Epithelial cell of proximal tubule (primary cell): ENCODE results near the gene NOS1AP. TPM values are rescaled to one million over a fixed set of nuclear protein-coding genes. Genes with fewer than 3 reads are reported as not detected.
A peak's percentile ranks its signal among the peaks of the same experiment; 100 is the strongest.

Experiments used
- DNase-seq: peaks from one replicate; pipeline ENCODE4 v3.0.0-alpha.2; 2011; ENCODE audit warnings: low read depth
- H3K4me3 ChIP-seq: 2 replicates; pipeline ENCODE4 v1.5.1; 2011; ENCODE audit warnings: low read depth, mild to moderate bottlenecking, low read length
- total RNA-seq: library from RNA; depleted of rRNA; stranded (reverse); fragments of >200 nt; gene quantifications from 2 replicates; pipeline ENCODE4 v1.2.3, GENCODE V29; 2015
- TF ChIP-seq, protein P1 (sequence below): conservative IDR thresholded peaks from 2 replicates; pipeline ENCODE4 v1.5.1; 2012; ENCODE audit warnings: low read depth, mild to moderate bottlenecking, low read length

Gene NOS1AP
- total RNA-seq, 1 donor from 2014 or later: 2.2 TPM

DNA sequence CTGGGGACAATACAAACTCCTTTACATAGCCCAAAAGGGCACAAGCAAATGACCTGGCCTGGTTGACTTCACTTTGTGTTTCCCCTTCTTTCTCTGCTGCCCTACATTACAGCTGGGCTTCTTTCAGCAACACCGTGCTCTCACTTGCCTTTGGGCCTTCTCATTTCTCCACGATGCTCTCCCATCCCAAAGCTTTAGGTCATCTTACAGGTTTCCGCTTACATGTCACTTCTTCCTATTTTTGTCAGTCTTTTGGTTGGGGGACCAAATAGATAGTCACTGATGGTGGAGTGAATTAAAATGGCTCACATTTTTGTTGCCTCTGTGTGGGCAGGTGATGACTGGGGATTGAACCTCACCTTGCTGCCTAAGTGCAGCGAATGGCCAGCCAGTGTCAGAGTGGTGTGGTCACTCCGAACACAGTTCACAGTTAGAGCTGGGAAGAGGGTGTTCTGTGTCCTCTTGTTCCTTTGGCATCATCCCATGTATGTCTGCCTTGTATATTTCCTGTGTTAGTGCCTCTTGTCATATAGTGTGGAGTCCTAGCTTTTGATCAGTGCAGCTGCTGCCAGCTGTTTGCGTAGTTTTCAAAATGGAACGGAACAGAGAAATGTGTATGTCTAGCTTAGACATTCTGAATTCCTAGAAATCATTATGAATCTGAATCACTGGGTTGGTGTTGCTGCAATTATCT is 134.8 kb downstream of the NOS1AP start:
- TF ChIP-seq, protein P1, sequence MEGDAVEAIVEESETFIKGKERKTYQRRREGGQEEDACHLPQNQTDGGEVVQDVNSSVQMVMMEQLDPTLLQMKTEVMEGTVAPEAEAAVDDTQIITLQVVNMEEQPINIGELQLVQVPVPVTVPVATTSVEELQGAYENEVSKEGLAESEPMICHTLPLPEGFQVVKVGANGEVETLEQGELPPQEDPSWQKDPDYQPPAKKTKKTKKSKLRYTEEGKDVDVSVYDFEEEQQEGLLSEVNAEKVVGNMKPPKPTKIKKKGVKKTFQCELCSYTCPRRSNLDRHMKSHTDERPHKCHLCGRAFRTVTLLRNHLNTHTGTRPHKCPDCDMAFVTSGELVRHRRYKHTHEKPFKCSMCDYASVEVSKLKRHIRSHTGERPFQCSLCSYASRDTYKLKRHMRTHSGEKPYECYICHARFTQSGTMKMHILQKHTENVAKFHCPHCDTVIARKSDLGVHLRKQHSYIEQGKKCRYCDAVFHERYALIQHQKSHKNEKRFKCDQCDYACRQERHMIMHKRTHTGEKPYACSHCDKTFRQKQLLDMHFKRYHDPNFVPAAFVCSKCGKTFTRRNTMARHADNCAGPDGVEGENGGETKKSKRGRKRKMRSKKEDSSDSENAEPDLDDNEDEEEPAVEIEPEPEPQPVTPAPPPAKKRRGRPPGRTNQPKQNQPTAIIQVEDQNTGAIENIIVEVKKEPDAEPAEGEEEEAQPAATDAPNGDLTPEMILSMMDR: no peak
- no peak overlapping the region for H3K4me3 ChIP-seq
- DNase-seq: no peak

DNA sequence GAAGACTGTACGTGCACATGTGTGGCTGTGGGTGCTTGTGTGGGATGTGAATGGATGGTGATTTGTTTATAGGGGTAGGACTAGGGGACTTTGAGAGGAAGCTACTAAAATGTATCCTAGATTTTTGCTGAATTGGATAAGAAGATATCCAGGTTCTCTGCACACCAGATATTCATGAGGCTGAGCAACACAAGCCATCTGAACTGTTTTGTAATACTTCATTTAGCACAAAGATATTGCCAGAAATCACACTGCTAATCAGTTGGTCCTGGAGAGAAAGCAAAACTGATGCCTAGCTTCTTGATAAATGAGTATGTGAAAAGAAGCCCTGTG is 135.3 kb downstream of the NOS1AP start:
- no peak overlapping the region for H3K4me3 ChIP-seq
- DNase-seq: no peak
- TF ChIP-seq, protein P1: no peak

DNA sequence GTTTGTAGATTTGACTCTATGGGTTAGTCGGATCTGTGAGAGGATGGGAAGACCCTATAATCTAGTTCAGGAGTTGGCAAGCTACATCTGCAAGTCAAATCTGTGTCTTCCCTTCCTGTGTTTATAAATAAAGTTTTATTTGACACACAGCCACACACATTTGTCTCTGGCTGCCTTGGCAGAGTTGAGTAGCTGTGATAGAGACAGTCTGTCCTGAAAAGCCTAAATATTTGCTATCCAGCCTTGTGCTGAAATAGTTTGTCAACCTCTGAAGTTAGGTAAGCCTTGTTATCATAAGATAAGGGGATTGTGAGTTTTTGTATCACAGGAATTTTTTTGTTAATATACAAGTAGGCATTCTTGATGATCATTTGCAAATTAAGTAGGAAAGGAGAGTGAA is 136.8 kb downstream of the NOS1AP start:
- TF ChIP-seq, protein P1: no peak
- DNase-seq: no peak
- H3K4me3 ChIP-seq: no peak overlapping the region

DNA sequence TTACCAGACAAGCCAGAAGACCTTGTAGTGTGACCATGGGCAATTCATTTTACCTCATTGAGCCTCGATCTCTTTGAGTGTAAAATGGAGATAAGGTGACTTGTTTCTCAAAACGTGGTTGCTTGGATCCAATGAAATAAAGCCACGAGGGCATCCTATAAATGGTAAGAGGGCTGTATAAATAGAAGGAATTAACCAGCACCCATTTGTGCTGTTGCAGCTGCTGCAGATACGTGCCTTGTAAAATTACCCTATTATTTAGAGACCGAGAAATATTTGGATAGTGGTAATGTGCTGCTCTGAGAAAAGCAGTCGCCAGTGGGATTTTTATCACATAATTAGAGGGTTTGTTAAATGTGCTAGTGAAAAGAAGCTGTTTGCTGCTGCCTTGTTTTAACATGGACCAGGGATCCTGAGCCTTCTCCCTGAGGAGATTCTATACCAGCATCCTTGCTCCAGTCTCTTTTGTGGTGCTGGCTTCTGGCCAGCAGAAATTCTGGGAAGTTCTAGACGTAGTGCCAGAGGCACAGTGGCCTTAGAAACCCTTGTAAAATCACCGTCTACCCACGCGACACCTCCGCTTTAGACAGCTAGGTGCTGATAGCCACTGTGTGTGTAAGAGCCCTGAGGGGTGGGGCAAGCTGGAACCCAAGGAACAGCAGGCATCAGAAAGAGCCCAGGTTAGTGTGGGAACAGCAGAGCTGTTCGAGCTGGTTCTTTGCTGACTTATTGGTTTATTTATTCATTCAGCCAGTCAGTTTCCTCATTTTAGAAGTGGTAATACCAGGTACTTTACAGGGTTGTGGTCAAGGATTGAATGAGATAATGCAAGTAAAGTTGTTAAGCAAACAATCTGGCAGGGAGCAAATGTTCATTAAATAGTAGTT is 137.5 kb downstream of the NOS1AP start:
- peak; percentile 38 for DNase-seq
- H3K4me3 ChIP-seq: no peak overlapping the region
- TF ChIP-seq, protein P1: peak; percentile 4

DNA sequence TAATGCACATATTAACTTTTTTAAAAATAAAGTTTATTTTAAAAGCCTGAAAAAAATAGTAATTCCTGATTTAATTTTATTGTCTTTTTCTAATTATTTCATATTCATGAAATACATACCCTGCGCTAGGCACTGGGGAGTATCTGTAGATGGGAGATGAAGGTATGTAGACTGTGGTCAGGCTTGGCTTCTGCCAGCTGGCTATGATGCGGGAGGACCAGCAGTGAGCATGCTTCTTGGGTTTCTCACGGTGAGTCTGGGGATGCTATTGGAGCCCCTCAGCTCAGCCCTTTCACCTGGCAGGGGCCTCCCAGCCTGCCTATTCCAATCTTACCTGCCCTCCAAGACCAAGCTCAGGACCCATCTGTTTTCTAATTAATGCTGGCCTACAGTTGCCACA is 138.4 kb downstream of the NOS1AP start:
- TF ChIP-seq, protein P1: no peak
- DNase-seq: no peak
- no peak overlapping the region for H3K4me3 ChIP-seq

DNA sequence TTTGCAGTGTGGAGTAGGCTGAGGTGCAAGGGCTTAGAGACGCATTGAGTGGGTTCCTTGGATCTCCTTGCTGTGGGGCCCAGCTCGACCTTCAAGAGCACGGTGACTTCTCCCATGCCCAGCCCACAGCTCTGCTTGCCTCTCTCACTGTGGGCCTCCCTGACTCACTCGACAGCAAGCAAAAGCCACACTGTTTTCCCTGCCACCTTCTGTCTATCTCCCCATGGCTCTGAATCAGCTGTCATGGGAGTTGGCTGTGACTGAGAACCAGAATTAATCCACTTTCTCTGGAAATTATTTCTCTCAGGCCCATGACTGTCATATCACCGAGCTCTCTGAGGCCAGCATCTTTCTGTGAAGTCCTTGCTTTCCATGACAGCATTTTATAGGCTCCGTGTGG is 140.7 kb downstream of the NOS1AP start:
- DNase-seq: no peak
- H3K4me3 ChIP-seq: no peak overlapping the region
- TF ChIP-seq, protein P1: no peak
